CD14-positive monocyte (primary cell): ENCODE measurements around the gene PHF5A. TPM values are rescaled to one million over a fixed set of nuclear protein-coding genes. Genes with fewer than 3 reads are reported as not detected.

ENCODE experiments used
- DNase-seq, 3 donors: peaks; one replicate each; pipeline ENCODE4 v3.0.0-alpha.2; 2011 to 2022
- H2AFZ ChIP-seq: 2 replicates; pipeline ENCODE4 v1.6.0; 2012; ENCODE audit warnings: mild to moderate bottlenecking, low read depth, low read length, inconsistent platforms; ENCODE audit not compliant: insufficient read depth, poor library complexity, severe bottlenecking
- H3K27ac ChIP-seq, 2 donors: 1 replicate in 1 of 2; 2 replicates in 1 of 2; pipeline ENCODE4 v1.5.1; 2012 to 2013; ENCODE audit warnings: low read length in 2 of 2, control low read depth in 1 of 2, inconsistent platforms in 1 of 2, low read depth in 1 of 2, mild to moderate bottlenecking in 1 of 2
- H3K27me3 ChIP-seq, 2 donors: one replicate each; pipeline versions ENCODE4 v1.6.0 to v1.6.1; 2011 to 2013; ENCODE audit warnings: low read length in 2 of 2; ENCODE audit not compliant: control insufficient read depth in 2 of 2, insufficient read depth in 2 of 2
- H3K36me3 ChIP-seq, 2 donors: replicated peaks in 1 of 2; 1 replicate in 1 of 2; 2 replicates in 1 of 2; pipeline versions ENCODE4 v1.5.1 to v1.6.1; 2012 to 2013; ENCODE audit warnings: low read length in 2 of 2, control low read depth in 1 of 2, inconsistent platforms in 1 of 2, mild to moderate bottlenecking in 1 of 2; ENCODE audit not compliant: insufficient read depth in 2 of 2, control insufficient read depth in 1 of 2
- H3K4me1 ChIP-seq, 2 donors: 1 replicate in 1 of 2; 2 replicates in 1 of 2; pipeline versions ENCODE4 v1.5.1 to v1.6.1; 2012 to 2013; ENCODE audit warnings: low read length in 2 of 2, control low read depth in 1 of 2, inconsistent platforms in 1 of 2, mild to moderate bottlenecking in 1 of 2, moderate library complexity in 1 of 2; ENCODE audit not compliant: insufficient read depth in 2 of 2, control insufficient read depth in 1 of 2
- H3K4me2 ChIP-seq: replicated peaks from 2 replicates; pipeline ENCODE3; 2012; ENCODE audit warnings: low read length, moderate library complexity, mild to moderate bottlenecking; ENCODE audit not compliant: poor library complexity, severe bottlenecking; ENCODE audit errors: extremely low read depth
- H3K4me3 ChIP-seq, 3 experiments: fragments of 200-600 bp in 1 of 3; sonication (generic) in 1 of 3; replicated peaks in 1 of 3; 1 replicate in 2 of 3; 2 replicates in 1 of 3; pipeline ENCODE4 v1.5.1; 2011 to 2013; ENCODE audit warnings: low read length in 3 of 3, mild to moderate bottlenecking in 3 of 3, control low read depth in 2 of 3, low read depth in 2 of 3, inconsistent platforms in 1 of 3, moderate library complexity in 1 of 3
- H3K79me2 ChIP-seq: 2 replicates; pipeline ENCODE4 v1.6.0; 2012; ENCODE audit warnings: mild to moderate bottlenecking, control low read depth, inconsistent platforms, low read length, moderate library complexity; ENCODE audit not compliant: insufficient read depth
- H3K9ac ChIP-seq: 2 replicates; pipeline ENCODE4 v1.6.0; 2017; ENCODE audit warnings: low read length, mild to moderate bottlenecking; ENCODE audit not compliant: insufficient read depth, poor library complexity, severe bottlenecking
- H3K9me3 ChIP-seq, 2 donors: replicated peaks in 1 of 2; 1 replicate in 1 of 2; 2 replicates in 1 of 2; pipeline versions ENCODE4 v1.5.1 to v1.6.1; 2012 to 2013; ENCODE audit warnings: low read length in 2 of 2, control low read depth in 1 of 2; ENCODE audit not compliant: control insufficient read depth in 1 of 2, insufficient read depth in 1 of 2
- H4K20me1 ChIP-seq: 2 replicates; pipeline ENCODE4 v1.6.0; 2012; ENCODE audit warnings: mild to moderate bottlenecking, low read length, control low read depth, moderate library complexity; ENCODE audit not compliant: insufficient read depth
- H3K27ac Mint-ChIP-seq, 7 donors: one replicate each; pipeline ENCODE4 v1.8.0; 2020; ENCODE audit warnings: mild to moderate bottlenecking in 7 of 7, mixed read lengths in 7 of 7, moderate library complexity in 6 of 7, inconsistent platforms in 2 of 7
- H3K27me3 Mint-ChIP-seq, 3 donors: one replicate each; pipeline ENCODE4 v1.8.0; 2021 to 2022; ENCODE audit warnings: low read depth in 3 of 3, mild to moderate bottlenecking in 3 of 3, mixed read lengths in 3 of 3, moderate library complexity in 3 of 3, inconsistent platforms in 1 of 3
- H3K36me3 Mint-ChIP-seq, 2 donors: one replicate each; pipeline ENCODE4 v1.8.0; 2020; ENCODE audit warnings: mixed read lengths in 2 of 2, inconsistent platforms in 1 of 2, mild to moderate bottlenecking in 1 of 2
- H3K4me1 Mint-ChIP-seq: one replicate; pipeline ENCODE4 v1.8.0; 2020; ENCODE audit warnings: mild to moderate bottlenecking, mixed read lengths
- H3K4me3 Mint-ChIP-seq, 2 donors: one replicate each; pipeline ENCODE4 v1.8.0; 2020; ENCODE audit warnings: mild to moderate bottlenecking in 2 of 2, mixed read lengths in 2 of 2, moderate library complexity in 1 of 2
- H3K9me3 Mint-ChIP-seq, 7 donors: one replicate each; pipeline ENCODE4 v1.8.0; 2020 to 2022; ENCODE audit warnings: mixed read lengths in 7 of 7, mild to moderate bottlenecking in 6 of 7, moderate library complexity in 6 of 7, inconsistent platforms in 2 of 7
- WGBS: methylation state at CpG from one replicate; pipeline ENCODE4 v1.1.5; 2013; ENCODE audit warnings: missing lambda C conversion rate; ENCODE audit not compliant: insufficient coverage; 5-methylcytosine and 5-hydroxymethylcytosine counted together
- intact Hi-C, 2 donors: fragments of 100-400 bp; cut with micrococcal nuclease; formaldehyde crosslinking; loops; one replicate each; pipeline versions ENCODE4 v1.15.0 to v1.15.1; 2023
- polyA minus RNA-seq: library from RNA; depleted of rRNA, polyadenylated mRNA; stranded (reverse); fragments of >200 nt; gene quantifications from 2 replicates; pipeline ENCODE4 v1.2.3, GENCODE V29; 2012
- polyA plus RNA-seq, 3 donors: library from polyadenylated mRNA; depleted of rRNA in 1 of 3; unstranded in 2 of 3; stranded (reverse) in 1 of 3; fragments of 300-500 nt in 2 of 3; fragments of >200 nt in 1 of 3; fragmentation: Illumina TruSeq in 2 of 3; gene quantifications; 1 replicate in 2 of 3; 2 replicates in 1 of 3; pipeline ENCODE4 v1.2.3, GENCODE V29; 2012 to 2021
- total RNA-seq, 12 experiments: library from RNA in 1 of 12; stranded (reverse) in 1 of 12; fragments of 120-200 nt in 1 of 12; gene quantifications; one replicate each; pipeline ENCODE4 v1.2.4 and lab custom pipeline; 2013 to 2026; ENCODE audit warnings: mixed read lengths in 6 of 12, inconsistent platforms in 1 of 12
- TF ChIP-seq, protein P1 (sequence below): fragments of 200-600 bp; IDR thresholded peaks from one replicate; pipeline ENCODE4 v1.8.0; 2022; ENCODE audit warnings: antibody characterized with exemption, mild to moderate bottlenecking

PHF5A gene, protein sequence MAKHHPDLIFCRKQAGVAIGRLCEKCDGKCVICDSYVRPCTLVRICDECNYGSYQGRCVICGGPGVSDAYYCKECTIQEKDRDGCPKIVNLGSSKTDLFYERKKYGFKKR
- 52.5 TPM for total RNA-seq (2013)
- polyA plus RNA-seq (10 to 100 TPM; 22.0 to 31.3 (median 26.3) TPM), polyA minus RNA-seq (22.4 and 25.8 TPM in 2 replicates), total RNA-seq (lab: John Stamatoyannopoulos, UW) (13.7 to 30.2 (median 22.4) reads per million in 11 experiments)

DNA sequence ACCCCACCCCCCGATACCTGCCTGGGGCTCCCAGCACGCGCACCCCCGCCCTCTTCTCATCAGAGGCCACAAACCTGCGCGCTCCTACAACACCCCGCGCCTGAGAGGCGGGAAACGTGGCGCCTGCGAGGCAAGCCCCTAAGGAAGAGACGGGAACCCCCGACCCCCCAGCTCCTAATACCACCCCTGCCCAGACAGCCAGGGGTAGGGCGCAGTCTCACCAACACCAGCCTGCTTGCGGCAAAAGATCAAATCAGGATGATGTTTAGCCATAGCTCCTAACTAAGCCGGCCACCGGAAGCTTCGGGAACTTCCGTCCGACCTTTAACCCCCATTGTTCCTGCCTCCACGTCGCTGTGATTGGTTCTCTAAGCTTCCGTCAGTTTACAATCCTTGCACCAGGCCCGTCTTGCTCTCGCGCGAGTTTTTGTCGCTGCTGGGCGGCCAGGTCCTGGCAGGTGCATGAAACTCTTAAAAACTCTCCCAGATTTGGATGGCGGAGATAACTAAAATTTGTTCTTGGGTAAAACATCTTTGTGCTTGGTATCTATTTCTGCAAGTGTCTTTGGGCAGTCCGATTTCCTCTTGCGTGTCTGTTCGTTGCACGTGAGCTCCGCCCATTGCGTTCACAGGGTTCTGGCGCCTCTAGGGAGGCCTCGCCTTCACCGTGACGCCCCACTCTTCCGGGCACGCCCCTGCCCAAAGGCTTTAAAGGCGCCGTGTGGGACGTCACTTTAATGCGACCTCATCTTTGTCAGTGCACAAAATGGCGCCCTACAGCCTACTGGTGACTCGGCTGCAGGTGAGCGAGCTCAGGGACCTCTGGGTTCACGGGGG, at the start of gene PHF5A, which contains the start of gene ACO2:
PHF5A (minus strand) TSS at position 312 of the 837 bp plus-strand sequence; CDS start at position 273, 39 bp downstream.
ACO2 (plus strand) TSS at position 737 of the 837 bp plus-strand sequence; CDS start at position 767, 30 bp downstream.
- H3K27ac Mint-ChIP-seq: peak within 1 kb of the TSS; percentile 99 to 100 (median 99)
- Histone ChIP-seq H3K4me2 (peak within 1 kb of the TSS; percentile 81), H3K4me1 (peaks cover 16 to 29% of the 10 kb centered on the region in 2 donors), H3K4me3 (peak within 1 kb of the TSS; percentile 70 to 93 (median 93)), H3K9me3 (no peaks in the 10 kb centered on the region), H4K20me1 (peaks cover 1% of the 10 kb centered on the region), H3K79me2 (peaks cover 86% of the 10 kb centered on the region), H3K9ac (peak within 1 kb of the TSS; percentile 95), H3K27me3 (no peaks in the 10 kb centered on the region), H3K36me3 (peaks cover 41 to 67% of the 10 kb centered on the region in 2 donors), H2AFZ (peak within 1 kb of the TSS; percentile 81), H3K27ac (peak within 1 kb of the TSS; percentile 94 to 99)
- DNase-seq: peak; percentile 97 to 98 (median 97)
- peak within 1 kb of the TSS; percentile 88 to 96 for H3K4me3 Mint-ChIP-seq
- TF ChIP-seq, protein P1, sequence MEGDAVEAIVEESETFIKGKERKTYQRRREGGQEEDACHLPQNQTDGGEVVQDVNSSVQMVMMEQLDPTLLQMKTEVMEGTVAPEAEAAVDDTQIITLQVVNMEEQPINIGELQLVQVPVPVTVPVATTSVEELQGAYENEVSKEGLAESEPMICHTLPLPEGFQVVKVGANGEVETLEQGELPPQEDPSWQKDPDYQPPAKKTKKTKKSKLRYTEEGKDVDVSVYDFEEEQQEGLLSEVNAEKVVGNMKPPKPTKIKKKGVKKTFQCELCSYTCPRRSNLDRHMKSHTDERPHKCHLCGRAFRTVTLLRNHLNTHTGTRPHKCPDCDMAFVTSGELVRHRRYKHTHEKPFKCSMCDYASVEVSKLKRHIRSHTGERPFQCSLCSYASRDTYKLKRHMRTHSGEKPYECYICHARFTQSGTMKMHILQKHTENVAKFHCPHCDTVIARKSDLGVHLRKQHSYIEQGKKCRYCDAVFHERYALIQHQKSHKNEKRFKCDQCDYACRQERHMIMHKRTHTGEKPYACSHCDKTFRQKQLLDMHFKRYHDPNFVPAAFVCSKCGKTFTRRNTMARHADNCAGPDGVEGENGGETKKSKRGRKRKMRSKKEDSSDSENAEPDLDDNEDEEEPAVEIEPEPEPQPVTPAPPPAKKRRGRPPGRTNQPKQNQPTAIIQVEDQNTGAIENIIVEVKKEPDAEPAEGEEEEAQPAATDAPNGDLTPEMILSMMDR: no peak
- peaks cover 27% of the 10 kb centered on the region for H3K4me1 Mint-ChIP-seq
- H3K36me3 Mint-ChIP-seq: peaks cover 45 to 54% of the 10 kb centered on the region in 2 donors
- intact Hi-C loops: loop anchor here (1.0 to 10.0 kb wide), 5 partner anchors 20 to 366 kb away; partner anchors contain the start of genes POLR3H (in 1 of the 2), SREBF2 (in 1 of the 2), TEF (in 1 of the 2) and TOB2 (in 1 of the 2)
- H3K9me3 Mint-ChIP-seq: no peaks in the 10 kb centered on the region
- no peaks in the 10 kb centered on the region for H3K27me3 Mint-ChIP-seq
- 0% methylated on average over 46 of the region's 51 CpGs for WGBS

DNA sequence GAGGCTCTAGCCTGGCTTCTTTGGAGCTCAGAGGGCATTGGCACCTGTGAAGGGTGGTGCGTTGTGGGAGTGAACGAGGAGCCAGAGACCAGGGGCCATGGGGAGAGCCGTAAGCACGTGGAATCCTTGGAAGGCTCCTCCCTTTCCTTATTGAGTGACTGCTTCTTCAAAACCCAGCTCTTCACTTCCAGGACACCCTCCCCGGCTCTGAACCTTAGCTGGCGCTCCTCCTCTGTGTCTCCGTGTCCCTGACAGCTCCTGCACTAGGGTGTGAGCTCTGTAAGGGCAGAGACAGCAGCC, 49.5 kb upstream of the PHF5A start:
- Mint-ChIP-seq H3K9me3 (no peaks in the 10 kb centered on the region), H3K4me1 (no peaks in the 10 kb centered on the region), H3K36me3 (peaks cover 71 to 89% of the 10 kb centered on the region in 2 donors), H3K27me3 (no peaks in the 10 kb centered on the region), H3K4me3 (no peak overlapping the region), H3K27ac (no peak overlapping the region)
- no peaks in the 10 kb centered on the region for H4K20me1 ChIP-seq
- peaks cover 74 to 96% of the 10 kb centered on the region in 2 donors for H3K36me3 ChIP-seq
- DNase-seq: no peak
- H3K79me2 ChIP-seq: no peaks in the 10 kb centered on the region
- WGBS: 100% methylated on average over 3 of the region's 7 CpGs
- H2AFZ ChIP-seq: no peak overlapping the region
- H3K9me3 ChIP-seq: no peaks in the 10 kb centered on the region
- H3K9ac ChIP-seq: no peak overlapping the region
- no peaks in the 10 kb centered on the region for H3K4me1 ChIP-seq
- peak overlapping the region in 1 of 2 donors; percentile 20 for H3K27ac ChIP-seq
- H3K27me3 ChIP-seq: no peaks in the 10 kb centered on the region
- intact Hi-C loops: no loop called here
- no peak overlapping the region for H3K4me3 ChIP-seq
- TF ChIP-seq, protein P1: peak; percentile 45
- H3K4me2 ChIP-seq: no peak overlapping the region
